HG03342 (cell line): ENCODE data around the gene HS3ST3A1.
"Not testable (repeated sequence)": the region's sequence is repeated elsewhere in the genome, so short reads cannot be mapped to it uniquely, and the experiment has no call there.

Source experiments
- ATAC-seq: cut with Tn5 transposase; IDR thresholded peaks from one replicate; pipeline ENCODE4 v1.9.1; 2021; ENCODE audit warnings: mild to moderate bottlenecking, moderate library complexity; ENCODE audit not compliant: unreplicated experiment

Gene HS3ST3A1

GRCh38 chr17:13498184-13498583, 103.5 kb downstream of the HS3ST3A1 start:
- no peak for ATAC-seq

GRCh38 chr17:13496553-13497056, 105.1 kb downstream of the HS3ST3A1 start:
- ATAC-seq: not testable (repeated sequence)

GRCh38 chr17:13495423-13495822, 106.3 kb downstream of the HS3ST3A1 start:
- no peak for ATAC-seq

DNA sequence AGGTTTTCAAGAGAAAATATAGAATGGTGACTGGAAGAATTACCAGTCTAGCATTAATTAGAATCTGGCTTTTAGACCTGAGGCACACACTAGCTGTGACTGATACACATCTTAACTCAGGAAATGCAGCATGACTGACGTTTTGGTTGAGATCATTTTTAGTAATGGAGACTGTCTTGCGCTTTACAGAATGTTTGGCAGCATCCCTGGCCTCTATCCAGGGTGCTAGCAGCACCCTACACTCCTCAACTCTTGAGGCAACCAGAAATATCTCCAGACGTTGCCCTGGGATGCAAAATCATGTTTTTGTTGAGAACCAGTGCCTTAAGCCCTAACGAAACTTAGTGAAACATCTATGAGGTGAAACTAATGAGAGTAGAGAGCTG, 109.0 kb downstream of the HS3ST3A1 start:
- ATAC-seq: no peak

- no peak for ATAC-seq
Observed at GRCh38 chr17:13491916-13492736, 109.6 kb downstream of the HS3ST3A1 start.

- ATAC-seq: no peak
Observed at GRCh38 chr17:13491491-13491890, 110.2 kb downstream of the HS3ST3A1 start.

DNA sequence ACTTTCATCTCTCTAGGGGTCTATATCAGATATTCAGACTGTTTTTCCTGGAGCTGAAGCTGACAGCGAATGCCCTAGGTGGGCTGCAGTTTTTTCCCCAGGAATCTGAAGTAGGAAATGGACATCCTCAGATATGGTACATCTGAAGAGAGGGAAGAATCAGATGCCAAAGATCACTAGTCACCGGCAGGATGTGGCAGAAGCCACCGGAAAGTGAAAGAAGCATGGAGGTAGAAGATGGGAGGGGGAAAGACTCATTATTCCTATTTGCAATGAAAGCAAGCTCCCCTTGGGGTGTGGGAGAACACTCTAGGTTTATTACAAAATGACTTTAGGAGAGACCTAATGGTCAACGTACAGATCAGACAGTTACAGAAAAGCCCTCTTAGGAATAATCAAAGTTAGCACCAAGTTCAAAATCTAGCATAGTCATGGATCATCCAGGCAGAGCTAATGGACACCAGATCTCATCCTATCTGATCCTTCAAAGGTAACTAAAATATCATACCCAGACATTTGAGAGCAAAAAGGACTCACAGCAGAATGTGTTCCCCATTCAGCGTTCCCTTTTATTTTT, 110.7 kb downstream of the HS3ST3A1 start:
- ATAC-seq: no peak

DNA sequence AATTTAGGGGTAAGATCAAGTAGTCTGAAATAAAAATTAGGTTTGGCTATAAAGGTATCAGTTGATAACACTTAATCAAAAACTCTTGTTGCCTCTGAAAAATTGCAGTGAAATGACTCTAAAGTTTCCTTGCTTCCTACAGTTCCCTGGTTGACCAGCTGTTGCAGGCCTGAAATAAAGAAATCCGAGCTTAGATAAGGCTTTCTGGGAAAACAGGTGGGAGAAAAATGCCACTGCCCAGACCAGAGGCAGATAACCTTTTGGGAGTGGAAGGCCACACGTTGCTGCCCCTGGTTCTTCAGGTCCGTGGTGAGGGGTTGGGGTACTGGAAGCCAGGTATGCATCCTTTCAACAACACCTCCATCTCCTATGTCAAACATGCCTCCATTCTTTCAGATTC, 111.3 kb downstream of the HS3ST3A1 start:
- no peak for ATAC-seq

DNA sequence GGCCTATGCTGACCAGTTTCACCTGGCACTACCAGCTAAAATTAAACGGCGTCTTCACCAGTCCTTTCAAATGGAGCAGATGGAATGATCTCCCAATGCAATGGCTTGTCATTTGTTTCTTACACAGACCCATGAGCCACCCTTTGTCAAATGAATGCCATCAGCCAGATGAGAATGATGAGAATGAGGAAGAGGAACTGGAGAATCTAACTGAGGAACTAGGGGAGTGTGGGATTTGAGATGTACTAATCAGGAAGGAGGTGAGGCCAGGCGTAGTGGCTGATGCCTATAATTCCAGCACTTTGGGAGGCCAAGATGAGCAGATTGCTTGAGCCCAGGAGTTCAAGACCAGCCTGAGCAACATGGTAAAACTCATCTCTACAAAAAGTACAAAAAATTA, 116.4 kb downstream of the HS3ST3A1 start:
- no peak for ATAC-seq

- no peak for ATAC-seq
Observed at GRCh38 chr17:13484020-13484419, 117.7 kb downstream of the HS3ST3A1 start.

GRCh38 chr17:13480877-13481276, 120.9 kb downstream of the HS3ST3A1 start:
- ATAC-seq: no peak

DNA sequence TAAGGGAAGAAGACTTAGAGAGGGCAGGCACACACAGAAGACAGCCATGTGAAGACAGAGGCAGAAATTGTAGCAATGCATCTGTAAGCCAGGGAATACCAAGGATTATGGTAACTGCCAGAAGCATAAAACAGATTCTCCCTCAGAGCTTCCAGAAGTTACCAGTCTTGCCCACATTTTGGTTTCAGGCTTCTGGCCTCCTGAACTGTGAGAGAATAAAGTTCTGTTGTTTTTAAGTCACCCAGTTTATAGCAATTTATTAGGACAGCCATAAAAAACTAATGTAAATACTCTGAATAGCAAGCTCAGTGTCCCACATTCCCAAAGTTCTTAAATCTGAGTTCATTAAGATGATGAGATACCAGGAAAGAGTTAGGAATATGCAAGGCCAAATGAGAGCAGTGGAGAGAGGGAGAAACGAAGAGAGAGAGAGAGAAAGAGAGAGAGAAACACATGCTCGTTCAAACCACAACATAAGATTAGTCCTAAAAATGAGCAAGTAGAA, 123.4 kb downstream of the HS3ST3A1 start:
- no peak for ATAC-seq

DNA sequence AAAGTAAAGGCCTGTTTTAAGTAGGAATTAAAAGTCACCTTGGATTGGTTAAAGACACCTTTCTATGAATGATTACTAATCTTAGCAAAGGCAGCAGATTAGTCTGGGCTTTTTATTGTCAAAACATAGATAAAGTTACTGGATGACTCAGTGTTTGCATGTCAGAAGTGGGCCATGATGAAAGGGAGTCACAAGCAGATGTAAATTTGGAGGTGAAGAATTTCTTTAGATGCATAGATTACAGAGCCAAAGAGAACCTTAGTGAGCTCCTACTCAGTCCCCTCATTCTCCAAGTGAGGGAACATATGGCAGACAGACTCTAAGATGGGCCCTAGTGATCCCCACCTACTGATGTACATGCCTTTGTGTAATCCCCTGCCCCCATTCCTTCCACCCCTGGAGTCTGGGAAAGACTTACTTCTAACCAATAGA, 124.5 kb downstream of the HS3ST3A1 start:
- ATAC-seq: no peak

- no peak for ATAC-seq
Observed at GRCh38 chr17:13476720-13477119, 125.0 kb downstream of the HS3ST3A1 start.

DNA sequence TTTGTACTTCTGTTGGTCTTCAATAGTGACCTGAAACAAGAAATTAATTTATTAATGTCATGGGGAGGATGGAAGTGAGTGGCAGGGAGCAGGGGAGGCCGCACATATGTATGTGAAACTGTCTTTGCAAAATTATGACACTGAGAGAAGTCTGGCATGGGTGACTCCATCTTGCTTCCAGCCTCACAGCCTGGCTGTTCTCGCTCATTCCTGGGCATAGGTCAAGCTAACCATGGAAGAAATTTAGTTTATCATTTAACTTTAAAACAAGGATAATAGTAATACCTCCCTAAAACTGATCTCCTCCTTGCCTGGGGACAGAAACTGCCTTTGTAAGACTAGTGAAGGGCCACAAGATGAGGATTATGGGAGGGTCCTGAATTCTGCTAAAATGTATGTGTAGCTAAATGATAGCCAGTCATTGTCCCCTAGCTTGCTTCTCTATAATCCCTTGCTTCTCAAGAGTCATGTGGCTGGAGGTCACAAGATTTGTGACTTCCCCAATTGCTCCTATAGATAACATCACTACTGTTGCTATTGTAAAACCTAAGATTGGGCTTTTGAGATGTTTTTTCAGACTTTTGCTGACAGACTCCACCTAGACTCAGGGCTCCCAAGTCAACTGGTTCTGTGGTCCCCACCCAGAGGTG, 126.0 kb downstream of the HS3ST3A1 start:
- no peak for ATAC-seq

- ATAC-seq: no peak
Observed at GRCh38 chr17:13474073-13474800, 127.5 kb downstream of the HS3ST3A1 start.

DNA sequence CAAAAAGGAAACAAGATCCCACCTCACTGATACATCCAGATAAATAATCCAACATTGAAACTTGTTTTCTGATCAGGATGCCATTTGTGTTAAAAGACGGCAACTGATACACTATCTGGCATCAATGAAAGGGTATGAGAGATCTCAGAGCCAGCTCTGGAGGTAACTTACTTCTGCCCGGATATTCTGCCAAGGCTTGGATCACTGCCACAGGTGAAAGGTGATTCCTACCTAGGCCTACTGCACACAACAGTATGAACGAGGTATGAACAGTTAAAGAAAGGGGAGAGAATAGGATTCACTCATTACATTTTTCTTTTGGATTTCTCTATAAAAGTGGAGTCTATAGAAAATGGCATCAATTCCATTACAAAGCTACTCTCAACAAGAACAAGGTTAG, 136.1 kb downstream of the HS3ST3A1 start:
- ATAC-seq: no peak

DNA sequence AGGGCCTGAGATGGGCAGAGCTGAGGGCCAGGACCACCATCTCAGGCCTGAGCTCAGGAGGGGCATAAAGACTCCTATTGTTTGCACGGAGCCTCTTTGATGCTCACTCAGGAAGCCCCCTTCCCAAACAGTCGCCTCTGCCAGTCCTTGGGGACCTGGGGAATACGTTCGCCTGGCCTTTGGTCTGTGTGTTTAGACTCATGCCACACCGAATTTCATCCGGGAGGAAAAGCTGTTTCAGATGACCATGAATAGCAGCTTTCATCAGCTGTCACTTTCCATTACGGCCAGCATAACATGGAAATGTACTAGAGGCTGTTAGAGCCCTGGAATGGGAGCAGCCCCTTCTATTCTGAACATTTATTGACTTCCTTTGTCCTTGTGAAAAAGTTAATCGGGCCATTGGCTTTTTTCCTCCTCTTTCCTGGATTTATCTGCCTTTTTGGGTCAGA, 139.0 kb downstream of the HS3ST3A1 start:
- no peak for ATAC-seq

- no peak for ATAC-seq
Observed at GRCh38 chr17:13462146-13462545, 139.6 kb downstream of the HS3ST3A1 start.

- ATAC-seq: no peak
Observed at GRCh38 chr17:13460261-13461000, 141.3 kb downstream of the HS3ST3A1 start.
